Measurements from ENCODE around the gene RBBP4.

RBBP4 gene

GRCh38 chr1:32632829-32633228 lies 18.2 kb upstream of the RBBP4 start:
- no peak overlapping the region for H2BK5ac ChIP-seq (ENCODE audit: low read length)
- no peak overlapping the region for H3K14ac ChIP-seq (ENCODE audit: low read length)
- no peak overlapping the region for H2BK15ac ChIP-seq (ENCODE audit: low read length)
- H3K18ac ChIP-seq (ENCODE audit: low read length), result no peak overlapping the region
- no peak for DNase-seq (ENCODE audit: low spot score)
- H3K27ac ChIP-seq (replicated peaks; ENCODE audit: low read length), result no peak overlapping the region
- peaks cover 0 to 67% of the 10 kb centered on the region in 2 donors for H3K36me3 ChIP-seq (replicated peaks in 1 of 2; ENCODE audit: control insufficient read depth in 2 of 2, insufficient read depth in 2 of 2, low read length in 2 of 2)
- no peak overlapping the region for H3K9ac ChIP-seq (ENCODE audit: low read depth, low read length, poor library complexity)
- no peak overlapping the region for H2AFZ ChIP-seq (ENCODE audit: low read length)
- H3K4me3 ChIP-seq (ENCODE audit: low read length in 2 of 2), result no peak overlapping the region
- no peak overlapping the region for H4K8ac ChIP-seq (ENCODE audit: low read depth, low read length)
- no peak overlapping the region for H4K91ac ChIP-seq (ENCODE audit: low read depth, low read length, poor library complexity)
- H3K79me1 ChIP-seq (ENCODE audit: low read depth, low read length), result no peaks in the 10 kb centered on the region
- no CpG with 5 or more reads among the region's 2 CpGs for WGBS, 2 donors (ENCODE audit: extremely low coverage in 2 of 2, insufficient read length in 2 of 2, insufficient replicate concordance in 1 of 2)
- H3K27me3 ChIP-seq (ENCODE audit: control insufficient read depth in 3 of 3, insufficient read depth in 3 of 3, low read depth in 1 of 3, low read length in 3 of 3), result no peaks in the 10 kb centered on the region
- H3K23ac ChIP-seq (ENCODE audit: low read depth, low read length, poor library complexity), result no peak overlapping the region
- H2BK120ac ChIP-seq (ENCODE audit: low read depth, low read length), result no peak overlapping the region
- no peak overlapping the region for H2BK12ac ChIP-seq (ENCODE audit: low read length)
- H3K4me2 ChIP-seq (ENCODE audit: insufficient read depth, low read length, poor library complexity, severe bottlenecking), result no peak overlapping the region
- no peak overlapping the region for H2AK5ac ChIP-seq (ENCODE audit: low read depth, low read length)
- H3K4me1 ChIP-seq (ENCODE audit: control insufficient read depth in 2 of 2, insufficient read depth in 1 of 2, low read depth in 1 of 2, low read length in 2 of 2), result peaks cover 2 to 7% of the 10 kb centered on the region in 2 donors
- no peaks in the 10 kb centered on the region for H3K9me3 ChIP-seq (replicated peaks in 1 of 2; ENCODE audit: control insufficient read depth in 2 of 2, insufficient read depth in 1 of 2, low read depth in 1 of 2, low read length in 2 of 2)
- no peak overlapping the region for H3K4ac ChIP-seq (ENCODE audit: low read length)

GRCh38 chr1:32635508-32636277 lies 15.3 kb upstream of the RBBP4 start:
- H3K18ac ChIP-seq (ENCODE audit: low read length), result no peak overlapping the region
- H3K27ac ChIP-seq (replicated peaks; ENCODE audit: low read length), result no peak overlapping the region
- H2BK15ac ChIP-seq (ENCODE audit: low read length), result no peak overlapping the region
- H3K79me1 ChIP-seq (ENCODE audit: low read depth, low read length), result no peaks in the 10 kb centered on the region
- no CpG with 5 or more reads among the region's 8 CpGs for WGBS, 2 donors (ENCODE audit: extremely low coverage in 2 of 2, insufficient read length in 2 of 2, insufficient replicate concordance in 1 of 2)
- H3K4me2 ChIP-seq (ENCODE audit: insufficient read depth, low read length, poor library complexity, severe bottlenecking), result no peak overlapping the region
- H3K23ac ChIP-seq (ENCODE audit: low read depth, low read length, poor library complexity), result no peak overlapping the region
- H3K14ac ChIP-seq (ENCODE audit: low read length), result no peak overlapping the region
- no peak overlapping the region for H3K4me3 ChIP-seq (ENCODE audit: low read length in 2 of 2)
- H2AFZ ChIP-seq (ENCODE audit: low read length), result no peak overlapping the region
- H4K8ac ChIP-seq (ENCODE audit: low read depth, low read length), result no peak overlapping the region
- peaks cover 0 to 64% of the 10 kb centered on the region in 2 donors for H3K36me3 ChIP-seq (replicated peaks in 1 of 2; ENCODE audit: control insufficient read depth in 2 of 2, insufficient read depth in 2 of 2, low read length in 2 of 2)
- DNase-seq (ENCODE audit: low spot score), result no peak
- H2BK5ac ChIP-seq (ENCODE audit: low read length), result no peak overlapping the region
- no peak overlapping the region for H3K9ac ChIP-seq (ENCODE audit: low read depth, low read length, poor library complexity)
- no peak overlapping the region for H2AK5ac ChIP-seq (ENCODE audit: low read depth, low read length)
- no peak overlapping the region for H2BK120ac ChIP-seq (ENCODE audit: low read depth, low read length)
- H3K27me3 ChIP-seq (ENCODE audit: control insufficient read depth in 3 of 3, insufficient read depth in 3 of 3, low read depth in 1 of 3, low read length in 3 of 3), result no peaks in the 10 kb centered on the region
- H2BK12ac ChIP-seq (ENCODE audit: low read length), result no peak overlapping the region
- no peaks in the 10 kb centered on the region for H3K9me3 ChIP-seq (replicated peaks in 1 of 2; ENCODE audit: control insufficient read depth in 2 of 2, insufficient read depth in 1 of 2, low read depth in 1 of 2, low read length in 2 of 2)
- H4K91ac ChIP-seq (ENCODE audit: low read depth, low read length, poor library complexity), result no peak overlapping the region
- H3K4me1 ChIP-seq (ENCODE audit: control insufficient read depth in 2 of 2, insufficient read depth in 1 of 2, low read depth in 1 of 2, low read length in 2 of 2), result peaks cover 2 to 7% of the 10 kb centered on the region in 2 donors
- no peak overlapping the region for H3K4ac ChIP-seq (ENCODE audit: low read length)

- Histone ChIP-seq H3K14ac (ENCODE audit: low read length) (no peak overlapping the region), H3K9me3 (replicated peaks in 1 of 2; ENCODE audit: control insufficient read depth in 2 of 2, insufficient read depth in 1 of 2, low read depth in 1 of 2, low read length in 2 of 2) (no peaks in the 10 kb centered on the region), H2BK12ac (ENCODE audit: low read length) (no peak overlapping the region), H3K4me2 (ENCODE audit: insufficient read depth, low read length, poor library complexity, severe bottlenecking) (no peak overlapping the region), H2AFZ (ENCODE audit: low read length) (no peak overlapping the region), H3K36me3 (replicated peaks in 1 of 2; ENCODE audit: control insufficient read depth in 2 of 2, insufficient read depth in 2 of 2, low read length in 2 of 2) (peaks cover 0 to 53% of the 10 kb centered on the region in 2 donors), H3K4ac (ENCODE audit: low read length) (no peak overlapping the region), H2BK15ac (ENCODE audit: low read length) (no peak overlapping the region), H3K18ac (ENCODE audit: low read length) (no peak overlapping the region), H4K8ac (ENCODE audit: low read depth, low read length) (no peak overlapping the region), H2BK5ac (ENCODE audit: low read length) (no peak overlapping the region), H2AK5ac (ENCODE audit: low read depth, low read length) (no peak overlapping the region), H3K9ac (ENCODE audit: low read depth, low read length, poor library complexity) (no peak overlapping the region), H3K4me1 (ENCODE audit: control insufficient read depth in 2 of 2, insufficient read depth in 1 of 2, low read depth in 1 of 2, low read length in 2 of 2) (peaks cover 2 to 7% of the 10 kb centered on the region in 2 donors), H2BK120ac (ENCODE audit: low read depth, low read length) (no peak overlapping the region), H3K79me1 (ENCODE audit: low read depth, low read length) (peaks cover 2% of the 10 kb centered on the region), H3K27me3 (ENCODE audit: control insufficient read depth in 3 of 3, insufficient read depth in 3 of 3, low read depth in 1 of 3, low read length in 3 of 3) (no peaks in the 10 kb centered on the region), H3K23ac (ENCODE audit: low read depth, low read length, poor library complexity) (no peak overlapping the region), H3K27ac (replicated peaks; ENCODE audit: low read length) (peak overlapping the region; percentile 56), H4K91ac (ENCODE audit: low read depth, low read length, poor library complexity) (no peak overlapping the region), H3K4me3 (ENCODE audit: low read length in 2 of 2) (no peak overlapping the region)
- WGBS, 2 donors (ENCODE audit: extremely low coverage in 2 of 2, insufficient read length in 2 of 2, insufficient replicate concordance in 1 of 2), result no CpG with 5 or more reads among the region's 16 CpGs
- DNase-seq (ENCODE audit: low spot score), result peak; percentile 27
These were observed 13.9 kb upstream of the RBBP4 start for GRCh38 chr1:32636914-32637645.

- H3K4me3 ChIP-seq (ENCODE audit: low read length in 2 of 2), result no peak overlapping the region
- H4K91ac ChIP-seq (ENCODE audit: low read depth, low read length, poor library complexity), result no peak overlapping the region
- no peak overlapping the region for H3K23ac ChIP-seq (ENCODE audit: low read depth, low read length, poor library complexity)
- no peak overlapping the region for H3K27ac ChIP-seq (replicated peaks; ENCODE audit: low read length)
- H2AFZ ChIP-seq (ENCODE audit: low read length), result no peak overlapping the region
- no peaks in the 10 kb centered on the region for H3K27me3 ChIP-seq (ENCODE audit: control insufficient read depth in 3 of 3, insufficient read depth in 3 of 3, low read depth in 1 of 3, low read length in 3 of 3)
- H3K4me1 ChIP-seq (ENCODE audit: control insufficient read depth in 2 of 2, insufficient read depth in 1 of 2, low read depth in 1 of 2, low read length in 2 of 2), result peaks cover 2 to 7% of the 10 kb centered on the region in 2 donors
- no peaks in the 10 kb centered on the region for H3K9me3 ChIP-seq (replicated peaks in 1 of 2; ENCODE audit: control insufficient read depth in 2 of 2, insufficient read depth in 1 of 2, low read depth in 1 of 2, low read length in 2 of 2)
- peaks cover 4% of the 10 kb centered on the region for H3K79me1 ChIP-seq (ENCODE audit: low read depth, low read length)
- no peak overlapping the region for H2BK120ac ChIP-seq (ENCODE audit: low read depth, low read length)
- no peak overlapping the region for H3K14ac ChIP-seq (ENCODE audit: low read length)
- H2AK5ac ChIP-seq (ENCODE audit: low read depth, low read length), result no peak overlapping the region
- no peak overlapping the region for H3K9ac ChIP-seq (ENCODE audit: low read depth, low read length, poor library complexity)
- H3K36me3 ChIP-seq (replicated peaks in 1 of 2; ENCODE audit: control insufficient read depth in 2 of 2, insufficient read depth in 2 of 2, low read length in 2 of 2), result peaks cover 0 to 33% of the 10 kb centered on the region in 2 donors
- no peak overlapping the region for H3K4ac ChIP-seq (ENCODE audit: low read length)
- WGBS, 2 donors (ENCODE audit: extremely low coverage in 2 of 2, insufficient read length in 2 of 2, insufficient replicate concordance in 1 of 2), result no CpG with 5 or more reads among the region's 1 CpG
- H4K8ac ChIP-seq (ENCODE audit: low read depth, low read length), result no peak overlapping the region
- no peak overlapping the region for H2BK12ac ChIP-seq (ENCODE audit: low read length)
- DNase-seq (ENCODE audit: low spot score), result no peak
- no peak overlapping the region for H2BK15ac ChIP-seq (ENCODE audit: low read length)
- H3K18ac ChIP-seq (ENCODE audit: low read length), result no peak overlapping the region
- H3K4me2 ChIP-seq (ENCODE audit: insufficient read depth, low read length, poor library complexity, severe bottlenecking), result no peak overlapping the region
- H2BK5ac ChIP-seq (ENCODE audit: low read length), result no peak overlapping the region
These were observed 11.4 kb upstream of the RBBP4 start for GRCh38 chr1:32639489-32640075.
